HepG2 (cell line): ENCODE data around the gene TPD52L2. TPM values are rescaled to one million over a fixed set of nuclear protein-coding genes. Genes with fewer than 3 reads are reported as not detected.

Source experiments
- ARHGAP35 ChIP-seq: sonication (generic); formaldehyde crosslinking; IDR thresholded peaks from 2 replicates; pipeline ENCODE4 v1.9.0; 2022; ENCODE audit warnings: mild to moderate bottlenecking, inconsistent platforms, moderate library complexity, missing genetic modification reagents, borderline replicate concordance
- CC2D1A ChIP-seq: sonication (generic); formaldehyde crosslinking; IDR thresholded peaks from 2 replicates; pipeline ENCODE4 v1.8.1; 2023; ENCODE audit warnings: mild to moderate bottlenecking, missing genetic modification reagents
- HNRNPK ChIP-seq: fragments of 200-400 bp; formaldehyde crosslinking; IDR thresholded peaks from 2 replicates; pipeline ENCODE4 v1.6.1; 2018; ENCODE audit warnings: low read length, low read depth, moderate library complexity, mild to moderate bottlenecking; ENCODE audit not compliant: poor library complexity, severe bottlenecking
- MEF2D ChIP-seq: sonication (generic); formaldehyde crosslinking; IDR thresholded peaks from 2 replicates; pipeline ENCODE4 v1.5.1; 2020; ENCODE audit warnings: mild to moderate bottlenecking, missing genetic modification reagents
- MIER3 ChIP-seq: IDR thresholded peaks from 2 replicates; pipeline ENCODE4 v1.6.1; 2016; ENCODE audit warnings: missing compliant biosample characterization, borderline replicate concordance
- MTERF4 ChIP-seq: sonication (generic); formaldehyde crosslinking; IDR thresholded peaks from 2 replicates; pipeline ENCODE4 v1.8.0; 2023; ENCODE audit warnings: mild to moderate bottlenecking, missing genetic modification reagents
- PATZ1 ChIP-seq: sonication (generic); formaldehyde crosslinking; IDR thresholded peaks from 2 replicates; pipeline ENCODE4 v1.4.0; 2020; ENCODE audit warnings: missing genetic modification reagents
- ZFP37 ChIP-seq: sonication (generic); formaldehyde crosslinking; IDR thresholded peaks from 2 replicates; pipeline ENCODE4 v1.4.0; 2020; ENCODE audit warnings: missing genetic modification reagents, borderline replicate concordance
- ZNF260 ChIP-seq: sonication (generic); formaldehyde crosslinking; IDR thresholded peaks from 2 replicates; pipeline ENCODE4 v1.4.0; 2020; ENCODE audit warnings: missing genetic modification reagents, low read depth, mild to moderate bottlenecking, borderline replicate concordance
- ZNF280D ChIP-seq: sonication (generic); formaldehyde crosslinking; IDR thresholded peaks from 2 replicates; pipeline ENCODE4 v1.5.1; 2020; ENCODE audit warnings: mild to moderate bottlenecking, missing genetic modification reagents
- ZNF382 ChIP-seq: sonication (generic); formaldehyde crosslinking; IDR thresholded peaks from 2 replicates; pipeline ENCODE4 v1.5.0; 2020; ENCODE audit warnings: missing genetic modification reagents, mild to moderate bottlenecking, borderline replicate concordance
- ZNF607 ChIP-seq: sonication (generic); formaldehyde crosslinking; IDR thresholded peaks from 2 replicates; pipeline ENCODE4 v1.5.1; 2020; ENCODE audit warnings: missing genetic modification reagents, mild to moderate bottlenecking, borderline replicate concordance
- ZNF639 ChIP-seq: conservative IDR thresholded peaks from 2 replicates; pipeline ENCODE4 v1.6.1; 2018; ENCODE audit warnings: missing genetic modification reagents
- ZNF710 ChIP-seq: sonication (generic); formaldehyde crosslinking; IDR thresholded peaks from 2 replicates; pipeline ENCODE4 v1.5.0; 2020; ENCODE audit warnings: mild to moderate bottlenecking, missing genetic modification reagents, borderline replicate concordance
- ZNF83 ChIP-seq: sonication (generic); formaldehyde crosslinking; IDR thresholded peaks from 2 replicates; pipeline ENCODE4 v1.4.0; 2020; ENCODE audit warnings: missing genetic modification reagents, mild to moderate bottlenecking, borderline replicate concordance
- polyA plus RNA-seq, 8 experiments: library from polyadenylated mRNA; depleted of rRNA in 3 of 8; stranded (reverse) in 7 of 8; unstranded in 1 of 8; fragments of >200 nt; fragmentation: Illumina TruSeq in 4 of 8; extraction: Trizol in 4 of 8; gene quantifications; 2 replicates each; pipeline versions ENCODE4 v1.2.1 to v1.2.3, GENCODE V29; 2011 to 2016; ENCODE audit warnings: low read depth in 4 of 8, missing spikeins in 1 of 8, mixed read lengths in 1 of 8; ENCODE audit not compliant: insufficient read depth in 1 of 8
- total RNA-seq, 5 experiments: library from RNA; depleted of rRNA; stranded (reverse); fragments of >200 nt; fragmentation: Illumina TruSeq; extraction: Trizol; gene quantifications; 2 replicates each; pipeline ENCODE4 v1.2.3, GENCODE V29; 2016; ENCODE audit warnings: low read depth in 1 of 5

TPD52L2 gene
- total and polyA plus RNA-seq, 2 of the 13 experiments (the other 11 are each of a cell fraction or from before 2014, with no cell fraction given) = 156 to 184 TPM

GRCh38 chr20:63896264-63897105 is 31.4 kb downstream of the TPD52L2 start (continued):
- TF ChIP-seq MTERF4 (CRISPR knock-in tag) = 0 out of 2 replicates have a peak, but pooled peaks have one; percentile 50
- no peak for TF ChIP-seq ZNF382 (CRISPR knock-in tag)
- no peak; the same call in 1 of the 2 replicates for TF ChIP-seq MEF2D (CRISPR knock-in tag)
- peak; percentile 59; the same call in 1 of the 2 replicates for TF ChIP-seq MIER3 (CRISPR knock-in tag)
- peak; percentile 62 for TF ChIP-seq PATZ1
- TF ChIP-seq ZNF639 (CRISPR knock-in tag) = peak; percentile 69
- TF ChIP-seq ZNF607 (CRISPR knock-in tag) = no peak; the same call in 1 of the 2 replicates
- TF ChIP-seq ZNF260 = no peak
- no peak for TF ChIP-seq ZNF710
- peak; percentile 57; the same call in 1 of the 2 replicates for TF ChIP-seq ZNF83 (CRISPR knock-in tag)
- TF ChIP-seq HNRNPK = no peak
- TF ChIP-seq CC2D1A (CRISPR knock-in tag) = no peak
- 0 out of 2 replicates have a peak, but pooled peaks have one; percentile 60 for TF ChIP-seq ZFP37 (CRISPR knock-in tag)
- TF ChIP-seq ARHGAP35 (CRISPR knock-in tag) = peak; percentile 57; the same call in 1 of the 2 replicates
- TF ChIP-seq ZNF280D = 0 out of 2 replicates have a peak, but pooled peaks have one; percentile 66
